Cardiac muscle cell (in vitro differentiated cells and primary cell): Measurements from ENCODE around the gene PLA2G4F. TPM values are rescaled to one million over a fixed set of nuclear protein-coding genes. Genes with fewer than 3 reads are reported as not detected.

Source experiments
- DNase-seq, 2 donors: peaks; one replicate each; pipeline versions ENCODE4 v3.0.0 to v3.0.0-alpha.2; 2010 to 2017; ENCODE audit warnings: low read depth in 1 of 2, low spot score in 1 of 2
- H3K27ac ChIP-seq: fragments of 200-600 bp; sonication (generic); 2 replicates; pipeline ENCODE4 v1.5.1; 2016
- H3K27me3 ChIP-seq: fragments of 200-600 bp; sonication (generic); 2 replicates; pipeline ENCODE4 v1.6.0; 2016; ENCODE audit warnings: control low read depth
- H3K36me3 ChIP-seq: fragments of 200-600 bp; sonication (generic); 2 replicates; pipeline ENCODE4 v1.5.1; 2016; ENCODE audit warnings: control low read depth
- H3K4me1 ChIP-seq: fragments of 200-600 bp; sonication (generic); 2 replicates; pipeline ENCODE4 v1.8.1; 2017; ENCODE audit warnings: low read depth, mild to moderate bottlenecking, mixed run types
- H3K4me3 ChIP-seq: fragments of 200-600 bp; sonication (generic); 2 replicates; pipeline ENCODE4 v1.5.1; 2016; ENCODE audit warnings: mild to moderate bottlenecking
- H3K9me3 ChIP-seq: fragments of 200-600 bp; sonication (generic); 2 replicates; pipeline ENCODE4 v1.5.1; 2017; ENCODE audit warnings: low read depth, mild to moderate bottlenecking, control low read depth
- CTCF ChIP-seq: IDR thresholded peaks from 2 replicates; pipeline ENCODE4 v1.5.1; 2012; ENCODE audit warnings: low read depth, mild to moderate bottlenecking, low read length
- polyA plus RNA-seq: library from polyadenylated mRNA; unstranded; fragments of >200 nt; fragmentation: Nextera tagmentation; extraction: Ambion mirVana; gene quantifications from 2 replicates; pipeline ENCODE4 v1.2.1, GENCODE V29; 2016
- total RNA-seq: library from RNA; depleted of rRNA; stranded (reverse); fragments of >200 nt; gene quantifications from 2 replicates; pipeline ENCODE4 v1.2.3, GENCODE V29; 2016

The PLA2G4F gene
- total and polyA plus RNA-seq, 2 experiments from 2014 or later, result 1.2 to 2.9 TPM

GRCh38 chr15:42185801-42186200 lies 29.4 kb upstream of the PLA2G4F start:
- TF ChIP-seq CTCF, result no peak
- DNase-seq, result no peak
- H3K36me3 ChIP-seq, result peaks cover 74% of the 10 kb centered on the region
- no peaks in the 10 kb centered on the region for H3K27me3 ChIP-seq
- H3K27ac ChIP-seq, result no peak overlapping the region
- H3K4me3 ChIP-seq, result no peak overlapping the region
- H3K4me1 ChIP-seq, result no peaks in the 10 kb centered on the region
- H3K9me3 ChIP-seq, result no peaks in the 10 kb centered on the region

DNA sequence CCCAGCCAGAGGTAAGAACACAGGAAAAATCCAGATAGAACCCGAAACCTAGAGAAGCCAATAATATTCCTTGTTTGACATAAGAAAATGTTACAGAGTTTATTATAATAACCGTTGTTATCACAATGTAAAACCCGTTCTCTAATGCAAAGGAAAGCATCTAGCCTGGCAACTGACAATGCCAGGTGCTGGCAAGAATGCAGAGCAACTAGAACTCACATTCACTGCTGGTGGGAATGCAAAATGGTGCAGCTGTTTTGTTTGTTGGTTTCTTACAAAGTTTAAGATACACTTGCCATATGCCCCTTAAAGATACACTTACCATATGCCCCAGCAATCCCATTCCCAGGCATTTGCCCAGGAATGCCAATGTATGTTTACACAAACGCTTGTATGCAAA lies 28.3 kb upstream of the PLA2G4F start:
- H3K36me3 ChIP-seq, result peaks cover 67% of the 10 kb centered on the region
- H3K27me3 ChIP-seq, result no peaks in the 10 kb centered on the region
- H3K27ac ChIP-seq, result no peak overlapping the region
- no peak for DNase-seq
- no peak for TF ChIP-seq CTCF
- H3K9me3 ChIP-seq, result no peaks in the 10 kb centered on the region
- no peaks in the 10 kb centered on the region for H3K4me1 ChIP-seq
- no peak overlapping the region for H3K4me3 ChIP-seq

DNA sequence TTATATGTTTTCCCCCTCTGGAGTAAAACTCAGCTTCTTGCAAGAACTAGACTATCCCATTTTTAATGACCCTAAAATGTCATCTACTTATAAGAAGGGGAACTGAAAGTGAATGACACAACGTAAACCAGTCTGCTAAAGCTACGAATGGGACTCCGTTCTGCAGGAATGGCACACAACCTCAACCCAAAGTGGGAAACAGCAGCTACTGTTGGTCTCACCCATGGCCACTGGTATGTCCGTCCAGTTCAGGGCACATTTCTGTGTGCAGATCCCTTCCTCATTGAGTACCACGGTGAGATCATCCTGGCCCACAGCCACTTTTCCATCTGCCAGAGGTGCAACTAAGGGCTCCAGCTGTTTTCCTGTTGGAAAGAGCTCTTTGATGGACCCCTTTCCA lies 27.9 kb upstream of the PLA2G4F start:
- H3K9me3 ChIP-seq, result no peaks in the 10 kb centered on the region
- TF ChIP-seq CTCF, result no peak
- peaks cover 67% of the 10 kb centered on the region for H3K36me3 ChIP-seq
- no peak for DNase-seq
- no peaks in the 10 kb centered on the region for H3K27me3 ChIP-seq
- H3K27ac ChIP-seq, result no peak overlapping the region
- H3K4me3 ChIP-seq, result no peak overlapping the region
- no peaks in the 10 kb centered on the region for H3K4me1 ChIP-seq

- no peak for DNase-seq
- TF ChIP-seq CTCF, result no peak
- peaks cover 62% of the 10 kb centered on the region for H3K36me3 ChIP-seq
- no peaks in the 10 kb centered on the region for H3K4me1 ChIP-seq
- no peaks in the 10 kb centered on the region for H3K9me3 ChIP-seq
- H3K27me3 ChIP-seq, result no peaks in the 10 kb centered on the region
- H3K27ac ChIP-seq, result no peak overlapping the region
- no peak overlapping the region for H3K4me3 ChIP-seq
Observed at GRCh38 chr15:42182961-42183360, 26.5 kb upstream of the PLA2G4F start.

DNA sequence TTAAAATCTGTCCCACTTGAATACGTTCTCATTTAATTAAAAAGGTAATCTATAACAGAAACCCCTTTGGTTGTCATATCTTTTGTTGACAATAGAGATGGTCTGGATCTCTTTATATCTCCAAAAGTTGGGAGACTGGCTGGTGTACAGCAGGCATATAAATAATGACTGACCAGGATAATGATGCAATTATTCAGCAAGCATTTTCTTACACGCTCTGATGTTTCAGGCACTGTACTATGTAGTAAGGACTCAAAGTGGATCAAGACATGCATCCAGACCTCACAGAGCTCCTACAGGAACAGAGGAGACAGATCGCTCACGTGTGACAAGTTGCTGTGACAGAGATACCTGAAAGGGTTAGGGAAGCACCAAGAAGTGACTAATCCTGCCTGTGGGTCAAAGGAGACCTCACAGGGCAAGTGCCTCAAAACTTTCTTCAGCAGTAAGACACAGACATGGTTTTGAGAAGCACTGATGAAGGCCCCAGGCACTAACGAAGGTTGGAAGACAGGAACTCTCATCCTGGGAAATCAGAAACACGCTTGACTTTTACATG lies 26.0 kb upstream of the PLA2G4F start:
- Histone ChIP-seq H3K36me3 (peaks cover 67% of the 10 kb centered on the region), H3K27me3 (no peaks in the 10 kb centered on the region), H3K4me3 (no peak overlapping the region), H3K4me1 (no peaks in the 10 kb centered on the region), H3K27ac (no peak overlapping the region), H3K9me3 (no peaks in the 10 kb centered on the region)
- no peak for TF ChIP-seq CTCF
- no peak for DNase-seq

- no peak for TF ChIP-seq CTCF
- Histone ChIP-seq H3K36me3 (peaks cover 46% of the 10 kb centered on the region), H3K27ac (no peak overlapping the region), H3K4me1 (no peaks in the 10 kb centered on the region), H3K27me3 (no peaks in the 10 kb centered on the region), H3K9me3 (no peaks in the 10 kb centered on the region), H3K4me3 (no peak overlapping the region)
- no peak for DNase-seq
Observed at GRCh38 chr15:42178056-42178455, 21.6 kb upstream of the PLA2G4F start.
